K562 (cell line): Measurements from ENCODE around the gene QRICH1. TPM values are rescaled to one million over a fixed set of nuclear protein-coding genes. Genes with fewer than 3 reads are reported as not detected.
A peak's percentile ranks its signal among the peaks of the same experiment; 100 is the strongest.

ENCODE experiments used
- BCOR ChIP-seq: fragments of 450-650 bp; IDR thresholded peaks from 2 replicates; pipeline ENCODE4 v1.6.1; 2016
- BRD4 ChIP-seq: fragments of 200-600 bp; sonication (generic); IDR thresholded peaks from 2 replicates; pipeline ENCODE4 v1.6.1; 2017; ENCODE audit warnings: inconsistent platforms
- EGR1 ChIP-seq: fragments of 450-650 bp; conservative IDR thresholded peaks from 2 replicates; pipeline ENCODE4 v1.6.1; 2017; ENCODE audit warnings: mild to moderate bottlenecking
- ETS2 ChIP-seq: IDR thresholded peaks from 2 replicates; pipeline ENCODE4 v1.6.1; 2016; ENCODE audit warnings: borderline replicate concordance, missing genetic modification characterization, mild to moderate bottlenecking, moderate library complexity, missing compliant biosample characterization; ENCODE audit not compliant: poor library complexity, severe bottlenecking
- GABPA ChIP-seq: fragments of 200-800 bp; sonication (Bioruptor generic); conservative IDR thresholded peaks from 2 replicates; pipeline ENCODE4 v1.6.1; 2016; ENCODE audit warnings: low read depth, missing genetic modification characterization, missing compliant biosample characterization
- MBD2 ChIP-seq: sonication (generic); IDR thresholded peaks from 2 replicates; pipeline ENCODE4 v1.6.1; 2016; ENCODE audit warnings: low read depth, borderline replicate concordance
- PHF20 ChIP-seq: fragments of 450-650 bp; IDR thresholded peaks from 2 replicates; pipeline ENCODE4 v1.6.1; 2018; ENCODE audit not compliant: partially characterized antibody
- RBM17 ChIP-seq: fragments of 200-400 bp; formaldehyde crosslinking; IDR thresholded peaks from 2 replicates; pipeline ENCODE4 v1.6.1; 2017; ENCODE audit warnings: low read depth, mild to moderate bottlenecking, low read length, borderline replicate concordance
- RFX5 ChIP-seq: IDR thresholded peaks from 2 replicates; pipeline ENCODE4 v1.6.1; 2011; ENCODE audit warnings: low read depth, mild to moderate bottlenecking, improper control_type of control experiment, low read length
- SIN3A ChIP-seq, 2 experiments: fragments of 150-350 bp in 1 of 2; IDR thresholded peaks; 2 replicates each; pipeline ENCODE4 v1.6.1; 2011 to 2016; ENCODE audit warnings: borderline replicate concordance in 2 of 2, low read depth in 2 of 2, low read length in 2 of 2, mild to moderate bottlenecking in 2 of 2, moderate library complexity in 2 of 2; ENCODE audit not compliant: control insufficient read depth in 1 of 2
- TOE1 ChIP-seq, 2 experiments: fragments of 450-650 bp in 1 of 2; sonication (generic) in 1 of 2; formaldehyde crosslinking in 1 of 2; IDR thresholded peaks; 2 replicates each; pipeline versions ENCODE4 v1.7.1 to v1.8.0; 2016 to 2022; ENCODE audit warnings: borderline replicate concordance in 2 of 2, mild to moderate bottlenecking in 2 of 2, antibody characterized with exemption in 1 of 2, inconsistent platforms in 1 of 2, low read depth in 1 of 2, missing genetic modification reagents in 1 of 2, moderate library complexity in 1 of 2
- ZBTB40 ChIP-seq, 2 experiments: fragments of 450-650 bp in 1 of 2; sonication (generic) in 1 of 2; formaldehyde crosslinking in 1 of 2; IDR thresholded peaks; 2 replicates each; pipeline versions ENCODE4 v1.7.1 to v1.9.0; 2016 to 2022; ENCODE audit warnings: inconsistent platforms in 1 of 2, mild to moderate bottlenecking in 1 of 2, missing genetic modification reagents in 1 of 2
- ZKSCAN1 ChIP-seq: fragments of 150-350 bp; IDR thresholded peaks from 2 replicates; pipeline ENCODE4 v1.6.1; 2016; ENCODE audit warnings: low read depth, low read length
- ZNF23 ChIP-seq: fragments of 250-450 bp; sonication (Bioruptor Pico); IDR thresholded peaks from 2 replicates; pipeline ENCODE4 v1.4.0; 2020; ENCODE audit warnings: mild to moderate bottlenecking
- ZNF398 ChIP-seq: fragments of 250-450 bp; sonication (Bioruptor Pico); IDR thresholded peaks from 2 replicates; pipeline ENCODE4 v1.8.0; 2021; ENCODE audit warnings: moderate library complexity, mild to moderate bottlenecking, inconsistent platforms
- polyA plus RNA-seq, 8 experiments: library from polyadenylated mRNA; depleted of rRNA in 4 of 8; stranded (reverse) in 5 of 8; unstranded in 3 of 8; fragments of >200 nt; fragmentation: Nextera tagmentation in 2 of 8; fragmentation: Illumina TruSeq in 1 of 8; extraction: Ambion mirVana in 2 of 8; extraction: Trizol in 1 of 8; gene quantifications; 2 replicates each; pipeline versions ENCODE4 v1.2.1 to v1.2.3, GENCODE V29; 2011 to 2014; ENCODE audit warnings: inconsistent platforms in 1 of 8, missing spikeins in 1 of 8
- total RNA-seq, 7 experiments: library from RNA; depleted of rRNA in 6 of 7; stranded (reverse); fragments of >200 nt in 6 of 7; fragmentation: Illumina TruSeq in 2 of 7; extraction: Trizol in 2 of 7; gene quantifications; 2 replicates each; pipeline versions ENCODE4 v1.2.1 to v1.2.3, GENCODE V29; 2011 to 2021; ENCODE audit warnings: low replicate concordance in 1 of 7

Gene QRICH1
- total and polyA plus RNA-seq, 9 of the 15 experiments (the other 6 are each of a cell fraction or from before 2014, with no cell fraction given), result 20.1 to 99.2 (median 56.7) TPM

- TF ChIP-seq ZBTB40 (IDR thresholded peaks at IDR 0.05), result peak; percentile 80
- TF ChIP-seq ZBTB40 (CRISPR knock-in tag; IDR thresholded peaks at IDR 0.05), result no peak
- no peak for TF ChIP-seq TOE1 (IDR thresholded peaks at IDR 0.05; ENCODE audit: borderline replicate concordance)
- no peak for TF ChIP-seq TOE1 (CRISPR knock-in tag; IDR thresholded peaks at IDR 0.05; ENCODE audit: borderline replicate concordance, low read depth)
- TF ChIP-seq ZKSCAN1, result no peak
- peak; percentile 92 for TF ChIP-seq GABPA
- no peak for TF ChIP-seq RFX5
- TF ChIP-seq BRD4, result no peak
- no peak for TF ChIP-seq RBM17
- 0 out of 2 replicates have a peak, but pooled peaks have one; percentile 9 for TF ChIP-seq EGR1
- no peak for TF ChIP-seq ZNF398 (CRISPR knock-in tag)
- TF ChIP-seq PHF20, result peak; percentile 80
- peak; percentile 43 to 47; a peak in 1 of 4 replicates for TF ChIP-seq SIN3A (IDR thresholded peaks at IDR 0.05; ENCODE audit: borderline replicate concordance in 2 of 2, control insufficient read depth in 1 of 2, low read depth in 2 of 2, low read length in 2 of 2)
- no peak for TF ChIP-seq ZNF23 (CRISPR knock-in tag)
- 0 out of 2 replicates have a peak, but pooled peaks have one; percentile 21 for TF ChIP-seq MBD2
- TF ChIP-seq BCOR, result no peak
- TF ChIP-seq ETS2 (tag), result no peak
These were observed 10.8 kb upstream of the QRICH1 start, which contains the start of gene QARS1 (continued) for GRCh38 chr3:49104427-49105291.
